DMS114 treated with DMSO at 0.1 percent for 48 hours (cell line): ENCODE measurements around the gene GRID1.
"Not testable (repeated sequence)": the region's sequence is repeated elsewhere in the genome, so short reads cannot be mapped to it uniquely, and the experiment has no call there.

Source experiments
- DNase-seq: peaks from one replicate; lab custom pipeline; 2025; ENCODE audit not compliant: unreplicated experiment; lab: John Stamatoyannopoulos, UW

The GRID1 gene

DNA sequence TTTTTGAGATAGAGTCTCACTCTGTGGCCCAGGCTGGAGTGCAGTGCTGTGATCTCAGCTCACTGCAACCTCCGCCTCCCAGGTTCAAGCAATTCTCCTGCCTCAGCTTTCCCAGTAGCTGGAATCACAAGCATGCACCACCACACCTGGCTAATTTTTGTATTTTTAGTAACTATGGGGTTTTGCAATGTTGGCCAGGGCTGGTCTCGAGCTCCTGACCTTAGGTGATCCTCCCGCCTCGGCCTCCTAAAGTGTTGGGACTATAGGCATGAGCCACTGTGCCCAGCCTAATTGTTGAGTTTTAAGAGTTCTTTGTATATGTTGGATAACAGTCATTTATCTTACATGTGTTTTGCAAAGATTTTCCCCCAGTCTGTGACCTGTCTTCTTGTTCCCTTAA lies 667.5 kb downstream of the GRID1 start:
- DNase-seq = not testable (repeated sequence)

DNA sequence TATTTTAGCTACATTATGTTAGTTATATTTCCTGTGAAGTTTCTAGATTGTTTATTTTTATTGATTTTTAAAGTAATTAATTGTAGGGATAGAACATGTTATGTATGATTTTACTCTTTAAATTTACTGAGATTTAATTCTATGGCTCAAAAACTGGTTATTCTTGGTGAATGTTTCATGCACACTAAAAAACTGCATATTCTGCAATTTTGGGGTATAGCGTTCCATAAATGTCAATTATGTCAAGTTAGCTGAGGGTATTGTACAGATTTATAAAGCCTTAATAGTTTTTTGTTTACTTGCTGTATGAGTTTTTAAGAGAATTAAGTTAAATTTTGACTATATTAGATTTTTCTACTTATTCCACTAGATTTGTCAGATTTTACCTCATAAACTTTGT lies 669.7 kb downstream of the GRID1 start:
- no peak for DNase-seq

DNA sequence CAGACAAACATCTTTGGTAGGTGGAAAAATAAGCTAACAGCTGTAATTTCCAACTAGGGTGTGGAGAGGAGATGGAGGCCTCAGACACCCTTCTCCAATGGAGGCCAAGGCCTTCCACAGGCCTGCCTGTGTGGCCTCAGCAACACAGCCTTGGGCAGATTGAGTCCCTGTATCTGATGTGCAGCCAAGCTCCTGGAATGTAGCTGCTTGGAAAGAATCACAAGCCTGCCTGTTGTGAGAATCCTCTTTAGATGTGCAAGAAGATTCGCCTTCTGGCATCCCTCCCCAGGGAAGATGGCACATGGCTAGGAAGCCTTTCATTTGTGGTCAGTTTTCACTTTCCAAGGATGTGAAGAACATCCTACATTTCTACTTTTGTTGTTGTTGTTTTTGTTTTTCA lies 684.0 kb downstream of the GRID1 start:
- DNase-seq = no peak

DNA sequence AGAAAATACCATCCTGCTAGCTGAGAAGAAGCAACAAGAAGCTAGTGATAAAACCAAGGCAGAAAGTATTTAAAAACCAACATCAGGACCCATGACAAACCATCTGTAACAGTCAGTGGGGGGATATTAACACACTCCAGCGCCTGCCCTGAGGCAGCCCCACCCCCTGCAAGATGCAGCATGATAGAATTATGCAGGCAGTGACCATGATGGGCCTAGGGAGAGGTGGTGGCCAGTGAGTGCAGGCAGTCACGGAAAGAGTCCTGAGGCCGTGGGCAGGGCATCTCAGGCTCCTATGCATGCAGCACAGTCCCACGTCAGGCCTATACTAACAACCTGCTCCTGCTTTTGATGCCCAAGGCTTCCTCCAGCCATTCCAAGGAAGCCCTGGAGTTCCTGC lies 686.9 kb downstream of the GRID1 start:
- no peak for DNase-seq

DNA sequence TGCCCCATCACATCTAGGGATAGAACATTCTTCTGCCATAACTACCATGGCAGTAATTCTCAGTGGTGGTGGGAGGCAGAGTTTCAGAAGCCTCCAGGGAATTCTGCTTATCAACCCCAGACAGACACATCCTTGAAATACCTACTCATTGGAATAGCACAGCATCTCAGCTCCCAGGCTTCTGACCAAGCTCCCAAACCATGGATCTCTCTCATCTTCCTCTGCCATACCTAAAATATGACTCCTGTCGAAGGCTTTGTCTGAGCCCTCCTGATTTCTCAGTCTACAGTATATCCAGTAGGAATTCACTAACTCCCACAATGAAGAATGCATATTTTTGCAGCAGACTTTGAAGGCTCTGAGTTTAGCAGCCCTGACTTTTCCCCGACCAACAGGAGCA lies 687.5 kb downstream of the GRID1 start:
- DNase-seq = no peak

DNA sequence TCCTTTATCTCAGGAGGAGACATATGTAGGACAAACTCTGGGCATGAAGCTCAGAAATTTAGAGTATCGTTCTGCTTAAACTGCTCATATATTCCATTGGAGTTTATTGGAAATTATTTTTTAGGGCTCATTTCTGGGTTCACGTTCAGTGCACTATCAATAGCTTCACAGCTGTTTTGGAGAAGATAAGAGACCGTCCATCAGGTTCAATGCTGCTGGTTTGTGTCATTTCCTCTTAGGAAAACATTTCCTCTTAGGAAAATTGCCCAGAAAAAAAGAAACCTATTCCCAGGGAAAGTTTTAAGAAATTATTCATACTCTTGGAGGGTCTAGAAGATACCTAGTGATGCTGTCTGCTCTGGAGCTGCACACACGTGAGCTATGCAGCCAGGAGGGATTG lies 691.7 kb downstream of the GRID1 start:
- DNase-seq = no peak

DNA sequence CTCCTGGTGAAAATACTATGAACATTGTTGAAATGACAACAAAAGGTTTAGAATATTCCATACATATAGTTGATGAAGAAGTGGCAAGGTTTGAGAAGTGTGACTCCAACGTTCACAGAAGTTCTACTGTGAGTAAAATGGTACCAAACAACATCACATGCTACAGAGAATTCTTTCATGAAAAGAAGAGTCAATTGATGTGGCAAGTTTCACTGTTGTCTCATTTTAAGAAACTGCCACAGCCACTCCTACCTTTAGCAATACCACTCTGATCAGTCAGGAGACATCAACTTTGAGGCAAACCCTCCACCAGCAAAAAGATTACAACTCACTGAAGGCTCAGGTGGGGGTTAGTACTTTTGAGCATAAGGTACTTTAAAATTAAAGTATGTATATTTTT lies 693.3 kb downstream of the GRID1 start:
- DNase-seq = no peak

DNA sequence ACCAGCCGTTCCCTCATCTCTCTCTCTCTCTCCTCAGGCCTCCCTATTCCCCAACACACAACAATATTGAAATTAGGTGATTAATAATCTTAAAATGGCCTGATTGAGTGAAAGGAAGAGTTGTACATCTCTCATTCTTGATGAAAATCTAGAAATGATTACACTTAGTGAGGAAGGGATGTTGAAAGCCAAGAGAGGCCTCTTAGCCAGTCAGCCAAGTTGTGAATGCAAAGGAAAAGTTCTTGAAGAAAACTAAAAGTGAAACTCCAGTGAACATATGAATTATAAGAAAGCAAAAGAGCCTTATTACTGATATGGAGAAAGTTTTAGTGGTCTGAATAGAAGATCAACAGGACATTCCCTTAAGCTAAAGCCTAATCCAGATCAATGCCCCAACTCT lies 695.1 kb downstream of the GRID1 start:
- no peak for DNase-seq

DNA sequence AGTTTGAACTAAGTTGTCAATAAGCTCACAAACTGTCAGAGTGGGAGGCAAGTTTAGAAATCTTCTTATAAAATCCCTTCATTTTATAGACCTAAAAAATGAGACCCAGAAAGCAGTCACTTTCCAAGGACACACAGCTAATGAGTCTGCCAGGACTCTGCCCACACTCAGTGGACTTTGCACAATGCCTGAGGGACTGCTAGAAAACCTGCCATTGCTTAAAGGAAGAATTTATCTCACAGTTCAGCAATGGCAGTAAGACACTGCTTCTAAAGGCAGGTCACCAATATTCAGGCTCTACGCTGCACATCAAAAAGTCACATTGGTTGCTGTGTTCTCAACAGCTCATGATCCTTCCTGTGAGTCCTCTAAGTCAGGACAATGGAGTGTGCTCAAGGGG lies 698.1 kb downstream of the GRID1 start:
- DNase-seq = no peak

DNA sequence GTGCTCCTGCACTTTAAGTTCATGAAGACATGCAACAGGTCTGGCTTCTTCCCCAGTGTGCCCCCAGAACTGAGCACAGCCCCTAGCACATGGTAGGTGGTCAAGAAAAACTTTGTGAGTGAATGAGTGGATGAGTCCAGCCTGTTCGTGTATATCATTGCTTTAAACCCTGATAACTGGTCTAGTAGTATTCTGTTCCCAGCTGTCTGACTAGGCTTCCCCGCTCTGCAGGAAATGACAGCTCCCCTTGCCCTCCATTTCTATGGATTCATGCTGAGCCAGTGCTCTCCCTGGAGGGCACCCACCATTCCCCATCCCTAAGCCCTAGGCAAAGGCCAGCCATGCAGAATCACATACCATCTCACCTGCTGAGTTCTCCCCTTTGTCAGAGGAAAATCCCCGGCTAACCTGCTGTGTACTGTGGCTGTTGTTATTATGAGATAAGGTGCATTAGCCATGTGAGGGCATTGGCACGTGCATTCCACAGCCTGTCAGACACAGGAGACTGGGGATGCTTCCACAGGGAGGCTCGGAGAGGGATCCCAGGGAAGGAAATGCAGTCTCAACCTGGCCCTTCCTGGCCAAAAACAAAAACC lies 698.9 kb downstream of the GRID1 start:
- no peak for DNase-seq

DNA sequence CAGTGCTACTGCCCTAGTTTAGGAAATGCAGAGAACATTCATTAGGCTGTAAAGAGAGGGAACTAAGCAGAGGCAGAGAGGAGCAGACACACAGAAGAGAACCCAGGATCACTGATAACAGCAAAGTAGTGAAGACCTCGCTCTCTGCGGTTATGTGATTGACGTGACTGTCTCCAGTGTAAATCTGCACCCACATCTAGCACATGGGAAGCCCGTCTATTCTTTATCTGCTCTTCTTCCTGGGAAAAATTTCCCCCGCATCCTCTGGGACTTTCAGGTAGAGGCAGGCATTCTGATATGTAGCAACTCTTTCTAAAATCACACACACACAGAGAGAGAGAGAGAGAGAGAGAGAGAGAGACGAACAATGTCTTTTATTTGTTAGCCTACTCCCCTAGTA lies 699.6 kb downstream of the GRID1 start:
- no peak for DNase-seq

DNA sequence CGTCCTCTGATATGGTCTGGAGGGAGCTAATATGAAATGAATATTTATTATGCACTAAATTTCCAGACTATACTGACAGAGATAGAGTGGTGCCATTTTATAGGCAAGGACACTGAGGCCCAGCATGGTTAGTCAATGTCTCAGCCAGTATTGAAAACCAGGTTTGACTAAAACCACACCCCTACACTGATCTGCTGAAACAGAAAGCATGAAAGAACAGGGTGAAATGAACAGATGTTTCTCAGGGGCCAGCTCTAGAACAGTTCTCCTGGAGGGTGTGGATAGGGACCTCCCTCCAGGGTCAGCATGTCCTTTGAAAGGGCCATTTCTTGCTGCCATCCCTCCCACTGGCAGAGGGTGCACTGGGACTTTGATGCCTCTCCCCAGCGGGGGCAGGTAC lies 700.5 kb downstream of the GRID1 start:
- DNase-seq = no peak

DNA sequence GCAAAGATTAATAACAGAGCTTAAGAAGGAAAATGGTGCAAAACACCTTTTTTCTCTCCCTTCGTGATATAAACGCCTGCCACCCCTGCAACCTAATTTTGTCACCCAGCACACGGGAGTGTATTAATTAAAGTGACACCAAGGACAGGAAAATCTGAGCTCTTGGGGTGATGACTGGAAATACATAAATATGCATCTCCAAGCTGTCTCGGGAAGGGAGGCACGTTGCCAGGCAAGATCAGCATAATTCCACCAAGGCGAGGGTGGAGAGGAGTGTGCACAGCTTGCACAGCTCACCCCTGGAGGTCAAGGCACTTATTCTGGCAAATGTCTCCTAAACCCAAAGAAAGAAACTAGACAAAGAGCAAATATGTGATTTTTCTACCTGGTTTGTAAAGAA lies 700.9 kb downstream of the GRID1 start:
- no peak for DNase-seq

DNA sequence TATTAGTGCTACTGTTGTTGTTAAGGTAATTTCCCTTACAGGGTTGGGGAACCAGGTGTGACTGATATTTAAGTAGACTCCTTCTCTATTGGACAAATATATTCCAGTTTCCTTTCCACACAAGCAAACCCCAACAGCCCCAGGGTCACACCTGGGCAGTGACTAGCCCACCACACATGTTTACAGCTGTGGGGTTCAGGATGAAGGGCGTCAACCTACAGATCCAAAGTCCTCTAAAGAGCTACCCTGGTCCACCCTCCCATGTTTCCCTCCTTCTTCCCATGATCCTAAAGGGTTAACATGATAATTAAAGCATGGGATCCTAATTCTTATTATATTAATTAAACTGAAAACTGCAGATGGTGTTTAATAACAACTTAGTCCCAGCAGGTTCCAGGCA lies 701.5 kb downstream of the GRID1 start:
- no peak for DNase-seq

DNA sequence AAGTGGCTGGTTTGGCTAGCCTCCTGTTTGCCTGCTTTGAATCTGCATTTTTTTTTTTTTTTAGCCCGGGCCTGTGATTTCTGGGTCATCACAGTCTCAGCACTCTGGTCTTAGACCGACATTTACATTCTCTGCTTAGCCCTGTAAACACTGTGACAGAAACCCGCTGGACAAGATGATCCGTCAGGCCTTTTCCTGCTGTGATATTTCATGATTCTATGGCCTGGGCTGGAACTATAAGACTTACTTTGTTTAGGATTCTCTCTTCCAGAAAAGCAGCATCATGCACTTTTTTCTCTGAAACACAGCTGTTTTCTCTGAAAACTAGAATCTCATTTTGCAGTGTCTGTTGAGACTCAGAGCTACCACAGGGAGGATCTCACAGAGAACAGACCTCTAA lies 705.5 kb downstream of the GRID1 start:
- no peak for DNase-seq

DNA sequence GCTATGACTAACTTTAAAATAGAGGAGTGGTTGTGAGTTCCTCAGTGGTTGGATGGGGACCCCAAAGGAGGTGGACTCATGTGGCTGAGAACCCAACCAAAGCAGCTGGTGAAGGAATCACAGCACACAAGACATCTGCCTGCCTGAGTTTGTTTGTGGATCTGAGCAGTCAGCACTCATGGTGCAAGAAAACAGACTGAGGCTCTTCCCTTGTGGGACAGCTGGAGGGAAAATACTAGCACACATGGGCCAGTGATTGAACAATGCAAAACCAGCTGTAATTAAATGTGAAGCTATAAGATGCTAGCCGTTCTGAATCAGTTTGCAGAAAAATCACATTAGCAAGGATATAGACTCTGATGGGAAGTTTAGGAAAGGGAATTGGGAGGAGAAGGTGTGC lies 707.3 kb downstream of the GRID1 start:
- DNase-seq = no peak

DNA sequence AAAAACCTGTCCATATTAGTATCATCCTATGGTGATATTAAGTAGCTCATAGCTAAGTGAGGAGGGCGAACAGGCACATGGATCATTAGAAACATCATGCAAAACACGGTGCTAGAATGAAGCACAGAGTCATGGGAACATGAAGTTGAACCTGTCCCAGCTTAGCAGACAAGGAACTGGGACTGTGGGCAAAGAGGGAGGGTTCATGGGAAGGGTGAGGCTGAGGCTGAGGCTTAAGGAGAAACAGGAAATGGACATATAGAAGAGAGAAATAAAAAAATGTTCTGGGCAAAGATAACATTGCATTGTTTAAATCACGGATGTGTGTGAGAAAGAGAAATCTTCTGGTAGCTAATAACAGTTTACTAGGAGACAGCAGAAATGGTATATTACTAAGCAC lies 708.1 kb downstream of the GRID1 start:
- no peak for DNase-seq

DNA sequence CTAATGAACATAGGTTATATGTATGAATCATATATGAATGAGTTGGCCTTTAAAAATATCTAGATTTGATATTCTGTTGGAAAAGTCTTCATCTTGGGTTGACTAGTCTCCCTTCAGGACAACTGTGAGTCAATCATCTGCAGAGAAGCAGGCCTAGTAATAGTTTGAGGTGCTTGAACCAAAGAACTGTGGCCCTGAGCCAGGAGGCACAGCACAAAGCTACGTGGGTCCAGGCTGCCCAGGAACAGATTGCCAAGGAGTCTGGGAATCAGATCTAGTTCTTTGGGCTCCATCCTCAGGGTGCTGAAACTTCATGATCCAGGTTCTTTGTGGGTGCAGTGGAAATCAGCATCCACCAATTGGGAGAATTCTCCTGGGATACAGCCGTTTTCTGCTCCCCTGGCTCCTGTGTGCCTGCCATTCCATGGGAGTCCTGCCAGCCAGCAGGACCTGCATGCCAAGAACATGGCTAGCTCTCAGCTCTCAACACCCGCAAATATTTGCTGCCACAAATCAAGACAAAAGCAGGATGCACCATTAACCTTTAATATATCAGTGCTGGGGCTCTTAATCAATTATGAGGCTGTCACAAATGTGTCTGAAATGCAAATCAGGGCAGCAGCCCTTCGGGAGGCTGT lies 709.0 kb downstream of the GRID1 start:
- no peak for DNase-seq

DNA sequence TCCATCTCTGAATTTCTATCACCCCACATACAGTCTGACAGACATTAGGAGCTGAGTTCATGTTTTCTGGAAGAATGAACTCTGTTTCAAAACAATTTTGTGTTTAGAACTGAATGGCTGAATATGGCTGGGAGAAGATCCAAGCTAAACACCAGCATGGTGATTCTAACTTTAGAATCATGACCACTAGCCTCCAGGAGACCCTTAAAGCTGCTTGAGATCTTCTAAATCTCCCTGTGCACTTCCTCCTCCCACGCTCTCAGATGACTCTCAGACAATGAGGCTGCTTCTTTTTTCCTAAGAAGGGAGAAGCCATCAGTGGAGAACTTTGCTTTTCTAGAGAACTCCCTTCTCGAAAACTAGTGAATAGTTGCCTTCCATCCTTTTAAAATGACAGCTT lies 711.2 kb downstream of the GRID1 start:
- no peak for DNase-seq

DNA sequence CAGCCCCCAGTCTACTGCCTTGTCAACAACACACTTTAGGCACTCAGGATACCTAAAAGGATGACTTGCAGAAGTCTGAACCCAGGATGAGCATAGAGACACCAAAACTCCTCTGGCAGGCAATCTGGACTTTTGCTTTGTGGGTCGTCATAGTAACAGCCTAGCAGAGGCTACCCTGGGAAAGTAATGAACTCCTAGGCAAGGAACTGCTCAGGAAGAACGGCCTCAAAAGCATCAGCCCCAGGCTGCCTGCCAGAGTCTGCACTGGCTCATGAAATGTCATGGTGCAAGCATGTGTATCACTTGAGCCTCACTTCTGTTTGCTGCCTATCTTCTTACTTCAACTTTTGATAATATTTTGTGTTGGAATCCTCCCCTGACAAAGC lies 715.1 kb downstream of the GRID1 start:
- no peak for DNase-seq

DNA sequence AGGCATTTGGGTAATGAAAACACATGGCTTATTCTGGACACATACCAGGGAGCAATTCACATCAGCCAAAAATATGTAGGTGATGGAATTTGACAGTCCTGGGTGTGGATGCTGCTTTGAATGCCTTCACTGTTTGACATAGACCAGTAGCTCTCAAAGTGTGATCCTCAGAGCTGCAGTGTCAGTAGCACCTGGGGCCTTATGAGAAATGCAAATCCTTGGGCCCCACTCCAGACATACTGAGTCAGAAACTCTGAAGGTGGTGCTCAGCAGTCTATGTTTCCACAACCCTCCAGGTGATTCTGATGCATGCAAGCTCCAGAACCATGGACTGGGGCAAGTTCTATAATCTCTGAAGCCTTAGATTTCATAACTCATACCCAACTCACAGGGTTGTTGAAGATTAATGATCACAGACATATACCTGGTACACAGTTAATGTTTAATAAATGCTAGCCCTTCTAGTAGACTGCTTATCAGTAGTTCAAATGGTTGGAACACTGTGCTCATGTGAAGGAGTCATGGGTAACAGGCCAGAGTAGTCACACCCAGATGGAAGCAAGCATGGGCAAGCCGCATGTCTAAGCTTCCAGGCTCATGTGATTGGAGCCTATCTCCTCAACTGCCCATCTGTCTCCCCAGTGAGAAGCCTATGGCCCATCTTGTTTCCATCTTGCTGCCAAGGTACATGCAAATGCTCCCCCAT lies 715.7 kb downstream of the GRID1 start:
- no peak for DNase-seq

DNA sequence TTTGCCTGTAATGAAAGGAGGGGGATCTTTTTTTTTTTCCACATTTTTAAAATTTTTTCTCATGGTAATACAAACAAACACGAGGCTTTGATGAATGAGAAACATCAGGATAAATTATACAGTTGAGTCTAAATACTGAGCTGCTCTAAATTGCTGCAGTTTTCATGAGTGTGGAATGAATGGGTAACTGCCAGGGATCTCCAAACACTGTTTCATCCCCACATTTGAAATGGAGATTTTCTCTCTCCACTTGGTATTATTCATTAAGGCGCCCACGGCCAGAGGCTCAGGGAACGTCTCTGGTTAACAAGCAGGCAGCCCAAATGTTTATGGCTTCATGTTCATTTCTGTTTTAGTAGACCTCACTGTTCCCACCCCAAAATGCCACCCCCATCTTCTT lies 717.1 kb downstream of the GRID1 start:
- DNase-seq = no peak

DNA sequence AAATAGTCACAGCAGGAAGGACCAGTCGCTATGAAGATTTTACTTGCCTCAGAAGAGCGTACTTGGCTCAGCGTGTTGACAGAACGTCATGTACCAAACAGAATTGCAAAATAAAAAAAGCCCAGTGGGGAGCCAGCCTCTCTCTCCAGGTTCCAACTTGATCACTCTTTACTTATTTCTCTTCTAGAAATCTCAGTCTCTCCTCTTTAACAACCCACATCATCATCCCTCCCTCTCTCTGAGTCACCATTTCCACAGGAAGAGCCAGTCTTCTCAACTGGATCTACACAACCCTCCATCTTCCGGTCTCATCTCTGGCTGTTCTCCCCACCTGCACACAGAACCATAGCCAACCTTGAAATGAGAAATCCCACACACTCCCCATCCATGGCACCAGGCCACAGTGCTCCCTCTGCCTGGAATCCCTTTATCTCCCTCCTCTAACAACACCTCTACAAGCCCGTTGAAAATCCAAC lies 718.3 kb downstream of the GRID1 start:
- no peak for DNase-seq
